ENCODE results near the gene SOBP.
"Not testable (repeated sequence)": the region's sequence is repeated elsewhere in the genome, so short reads cannot be mapped to it uniquely, and the experiment has no call there.

The SOBP gene

GRCh38 chr6:107547451-107547840 lies 57.5 kb downstream of the SOBP start:
- no peak for DNase-seq (ENCODE audit: low read depth in 2 of 3, low spot score in 2 of 3)

- DNase-seq (ENCODE audit: low read depth in 2 of 3, low spot score in 2 of 3): no peak
These were observed 60.4 kb downstream of the SOBP start for GRCh38 chr6:107550241-107550840.

GRCh38 chr6:107550906-107551305 lies 61.0 kb downstream of the SOBP start:
- DNase-seq (ENCODE audit: low read depth in 2 of 3, low spot score in 2 of 3): no peak

DNA sequence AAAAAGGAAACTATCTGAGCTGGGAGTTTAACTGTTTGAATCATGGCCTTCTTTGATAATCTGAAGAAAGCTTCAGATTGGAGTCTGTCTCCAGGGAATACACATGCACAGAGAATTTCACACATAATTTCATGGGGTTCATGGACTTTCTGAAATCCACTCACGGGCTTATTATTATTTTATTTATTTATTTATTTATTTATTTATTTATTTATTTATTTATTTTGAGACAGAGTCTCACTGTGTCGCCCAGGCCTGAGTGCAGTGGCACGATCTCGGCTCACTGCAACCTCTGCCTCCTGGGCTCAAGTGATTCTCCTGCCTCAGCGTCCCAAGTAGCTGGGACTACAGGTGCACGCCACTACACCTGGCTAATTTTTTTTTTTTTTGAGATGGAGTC lies 63.2 kb downstream of the SOBP start:
- not testable (repeated sequence) for DNase-seq (ENCODE audit: low read depth in 2 of 3, low spot score in 2 of 3)

GRCh38 chr6:107554326-107554725 lies 64.4 kb downstream of the SOBP start:
- DNase-seq (ENCODE audit: low read depth in 2 of 3, low spot score in 2 of 3): no peak

DNA sequence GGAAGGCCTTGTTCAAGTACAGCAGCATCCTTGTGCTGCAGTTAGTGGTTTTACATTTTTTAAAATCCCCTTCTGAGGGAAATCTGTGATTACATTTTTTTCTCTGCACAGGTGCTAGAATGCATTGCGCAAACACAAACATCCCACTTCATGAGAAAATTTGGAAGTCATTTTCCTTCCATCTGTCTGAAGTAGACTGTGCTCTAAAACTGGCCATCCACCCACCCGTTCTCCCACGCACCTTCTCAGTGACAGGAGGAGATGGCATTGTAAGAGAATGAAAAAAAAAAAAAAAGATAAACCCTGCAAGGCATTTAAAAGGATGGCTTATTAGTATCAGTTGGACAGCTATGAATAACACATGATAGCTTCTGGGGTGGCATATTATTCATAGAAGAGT lies 65.0 kb downstream of the SOBP start:
- no peak for DNase-seq (ENCODE audit: low read depth in 2 of 3, low spot score in 2 of 3)

DNA sequence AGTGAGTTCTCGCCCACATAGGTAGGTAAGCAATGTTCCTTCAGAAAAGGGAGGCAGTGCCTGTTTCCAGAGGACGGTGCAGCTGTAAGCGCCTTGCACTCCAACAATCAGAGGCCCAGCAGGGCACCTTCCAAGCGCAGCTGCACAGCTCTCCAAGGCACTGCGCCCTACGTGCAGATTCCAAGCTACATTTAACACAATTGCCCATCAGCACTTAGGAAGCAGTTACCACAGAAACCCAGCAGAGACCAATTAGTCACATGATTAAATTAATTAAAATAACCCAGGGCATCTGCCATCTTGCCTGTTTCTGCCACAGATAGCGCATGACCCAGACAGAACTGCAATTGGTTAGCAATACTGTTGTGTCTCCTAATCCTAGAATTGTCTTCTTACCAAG lies 65.5 kb downstream of the SOBP start:
- no peak for DNase-seq (ENCODE audit: low read depth in 2 of 3, low spot score in 2 of 3)

DNA sequence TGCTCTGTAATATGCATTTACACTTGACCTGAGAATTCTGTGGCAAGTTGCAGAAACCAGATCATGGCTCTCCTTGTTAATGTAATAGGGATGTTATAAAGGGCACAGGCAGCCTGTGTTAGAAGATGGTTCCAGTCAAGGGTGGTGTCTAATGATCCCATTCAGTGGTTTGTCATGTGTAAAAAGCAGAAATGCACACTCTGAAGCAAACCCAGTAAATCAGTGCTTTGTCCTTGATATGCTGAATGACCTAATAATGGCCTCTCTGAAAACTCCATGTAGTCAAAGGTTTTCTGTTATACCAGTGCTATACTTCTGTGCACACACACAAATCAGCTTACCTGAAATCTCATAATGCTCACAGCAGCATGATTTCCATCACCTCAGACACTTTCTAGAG lies 66.2 kb downstream of the SOBP start:
- no peak for DNase-seq (ENCODE audit: low read depth in 2 of 3, low spot score in 2 of 3)

DNA sequence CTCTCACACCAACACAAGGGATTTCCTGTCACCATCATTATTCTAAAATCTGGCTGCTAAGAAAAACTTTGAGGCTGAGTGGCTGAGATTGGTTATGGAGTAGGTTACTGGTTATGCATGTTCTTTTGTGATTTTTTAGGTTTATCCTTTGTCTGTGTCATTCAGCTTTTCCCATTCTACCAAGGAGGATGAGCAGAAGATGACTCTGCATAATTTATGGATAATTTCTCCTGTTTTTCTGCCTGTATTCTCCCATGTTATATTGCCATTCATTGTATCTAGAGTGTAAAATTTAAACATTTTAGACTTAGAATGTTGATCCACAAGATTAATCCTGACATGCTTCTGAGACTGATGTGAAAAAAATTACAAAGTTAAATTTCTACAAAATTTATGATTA lies 67.8 kb downstream of the SOBP start:
- no peak for DNase-seq (ENCODE audit: low read depth in 2 of 3, low spot score in 2 of 3)

- DNase-seq (ENCODE audit: low read depth in 2 of 3, low spot score in 2 of 3): no peak
These were observed 70.7 kb downstream of the SOBP start for GRCh38 chr6:107560657-107561056.

DNA sequence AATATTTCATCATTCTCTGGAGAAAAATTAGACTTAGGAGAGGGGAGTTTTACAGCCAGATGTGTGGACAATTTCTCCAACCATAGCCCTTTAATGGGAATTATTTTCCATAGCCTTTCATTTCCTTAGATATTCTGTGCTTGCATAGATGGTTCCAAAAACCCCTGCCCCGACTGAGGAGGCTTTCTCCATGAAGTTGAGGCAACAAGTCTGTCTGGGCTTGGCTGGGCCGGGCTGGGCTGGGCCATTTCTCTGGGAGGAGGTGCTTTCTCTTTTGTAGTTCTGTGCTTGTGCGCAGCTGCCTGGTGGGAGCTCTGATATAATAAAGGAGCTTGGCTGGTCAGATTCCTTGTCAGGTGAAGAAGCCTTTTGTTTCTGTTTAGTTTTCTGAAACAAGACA lies 71.4 kb downstream of the SOBP start:
- no peak for DNase-seq (ENCODE audit: low read depth in 2 of 3, low spot score in 2 of 3)

GRCh38 chr6:107563694-107564588 lies 74.0 kb downstream of the SOBP start:
- DNase-seq (ENCODE audit: low read depth in 2 of 3, low spot score in 2 of 3): no peak

DNA sequence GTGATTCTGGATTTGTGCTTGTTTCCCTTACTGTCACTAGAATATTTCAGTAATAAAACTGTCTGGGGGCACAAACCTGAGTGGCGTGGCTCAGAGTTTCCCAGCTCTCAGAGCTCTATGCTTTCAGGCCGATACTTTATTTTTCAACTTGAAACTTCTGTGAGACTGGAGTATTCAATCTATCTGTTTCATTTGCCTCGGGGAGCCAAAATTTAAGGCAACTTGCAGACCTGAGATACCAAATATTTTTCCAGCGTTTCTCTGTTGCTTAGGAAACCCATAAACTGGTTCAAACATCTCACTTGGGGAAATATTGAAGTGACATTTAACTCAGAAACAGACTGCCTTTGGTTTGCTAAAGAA lies 74.7 kb downstream of the SOBP start:
- no peak for DNase-seq (ENCODE audit: low read depth in 2 of 3, low spot score in 2 of 3)

GRCh38 chr6:107565165-107565723 lies 75.3 kb downstream of the SOBP start:
- DNase-seq (ENCODE audit: low read depth in 2 of 3, low spot score in 2 of 3): no peak

GRCh38 chr6:107567643-107568042 lies 77.7 kb downstream of the SOBP start:
- no peak for DNase-seq (ENCODE audit: low read depth in 2 of 3, low spot score in 2 of 3)

DNA sequence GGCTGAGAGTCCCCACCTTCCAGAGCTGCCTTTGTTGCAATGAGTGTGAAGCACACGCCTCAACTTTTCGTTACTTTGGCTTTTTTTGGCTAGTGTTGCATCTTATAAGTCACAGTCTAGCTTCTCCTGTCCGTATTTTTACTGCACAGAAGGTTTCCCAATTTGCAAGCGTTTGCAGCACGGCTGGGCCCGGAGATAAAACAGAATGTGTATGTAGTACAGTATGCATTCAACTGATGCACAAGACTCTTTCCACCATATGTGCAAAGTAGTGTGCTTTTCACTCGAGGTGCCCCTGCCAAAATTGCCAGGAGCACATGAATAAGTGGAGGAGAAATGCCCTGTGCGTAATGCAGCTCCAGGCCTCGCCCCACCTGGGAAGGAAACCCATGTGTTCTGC lies 79.6 kb downstream of the SOBP start:
- no peak for DNase-seq (ENCODE audit: low read depth in 2 of 3, low spot score in 2 of 3)

DNA sequence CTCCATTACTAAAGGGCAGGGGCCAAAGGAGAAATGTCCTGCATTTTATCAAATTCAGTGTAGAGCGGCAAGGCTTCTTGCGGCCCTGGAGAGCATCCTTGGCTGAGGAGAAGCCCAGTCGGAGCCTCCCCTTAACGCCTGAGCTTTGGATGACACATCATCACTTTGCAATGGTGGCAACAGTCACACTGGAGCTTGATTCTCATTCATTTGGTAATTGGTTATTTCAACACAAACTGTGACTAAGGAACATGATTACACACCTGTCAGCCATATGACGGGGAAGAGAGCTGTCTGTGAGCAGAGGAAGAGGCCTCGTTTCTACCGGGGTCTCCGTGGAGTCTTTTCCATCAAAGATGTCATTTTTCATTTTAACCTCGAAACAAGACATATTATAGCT lies 81.4 kb downstream of the SOBP start:
- DNase-seq (ENCODE audit: low read depth in 2 of 3, low spot score in 2 of 3): no peak

DNA sequence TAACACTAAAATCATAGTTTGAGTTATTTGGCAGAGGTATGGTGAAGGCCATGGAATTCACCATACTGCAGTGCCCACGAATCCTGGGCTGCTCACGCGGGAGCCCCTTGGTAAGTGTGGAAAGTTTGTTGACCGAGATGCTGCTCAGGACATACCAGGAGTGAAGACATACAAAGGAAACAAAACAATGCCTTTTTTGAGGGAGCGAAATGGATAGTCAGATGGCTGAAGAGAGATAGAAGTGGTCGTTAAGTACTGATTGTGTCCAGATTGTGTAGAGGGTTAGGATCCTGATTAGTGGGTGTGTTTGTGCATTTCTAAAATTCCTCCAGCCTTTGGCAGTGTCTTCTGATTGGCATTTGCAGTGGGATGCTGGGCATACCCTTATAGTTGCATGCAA lies 83.0 kb downstream of the SOBP start:
- no peak for DNase-seq (ENCODE audit: low read depth in 2 of 3, low spot score in 2 of 3)

DNA sequence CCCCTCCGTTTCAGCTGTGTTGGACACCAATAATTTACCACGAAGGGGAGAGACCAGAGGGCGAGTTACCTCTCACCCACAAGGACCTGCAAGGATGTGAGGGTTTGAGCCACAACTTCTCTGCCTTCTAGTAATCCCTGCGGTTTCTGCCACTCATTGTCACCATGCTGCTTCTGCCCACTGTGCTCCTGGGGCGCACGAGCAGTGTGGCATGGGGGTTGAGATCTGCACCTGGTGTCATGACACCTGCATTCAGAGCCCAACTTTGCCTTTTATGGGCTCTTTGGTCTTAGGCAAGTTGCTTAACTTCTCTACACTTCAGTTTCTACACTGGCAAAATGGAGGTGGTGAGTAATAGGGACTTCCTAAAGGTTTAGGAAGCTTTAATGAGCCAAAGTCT lies 84.9 kb downstream of the SOBP start:
- DNase-seq (ENCODE audit: low read depth in 2 of 3, low spot score in 2 of 3): no peak

DNA sequence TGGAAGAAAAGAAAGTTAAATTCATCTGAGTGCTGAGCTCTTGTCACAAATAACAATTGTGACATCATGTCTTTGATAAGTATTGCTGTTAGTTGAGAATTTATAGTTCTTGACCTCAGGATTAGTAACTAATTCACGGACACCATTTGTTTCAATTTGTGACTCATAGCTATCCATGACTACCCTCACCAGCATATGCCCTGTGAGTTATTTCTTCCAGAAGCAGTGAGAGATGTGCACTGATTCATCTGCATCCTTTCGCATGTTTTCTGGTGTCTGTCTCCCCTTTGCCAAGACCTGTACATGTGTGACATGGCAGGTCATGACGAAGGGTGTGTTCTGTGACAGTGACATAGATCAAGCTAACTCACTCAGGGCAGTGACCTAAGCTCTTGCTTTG lies 86.9 kb downstream of the SOBP start:
- no peak for DNase-seq (ENCODE audit: low read depth in 2 of 3, low spot score in 2 of 3)

DNA sequence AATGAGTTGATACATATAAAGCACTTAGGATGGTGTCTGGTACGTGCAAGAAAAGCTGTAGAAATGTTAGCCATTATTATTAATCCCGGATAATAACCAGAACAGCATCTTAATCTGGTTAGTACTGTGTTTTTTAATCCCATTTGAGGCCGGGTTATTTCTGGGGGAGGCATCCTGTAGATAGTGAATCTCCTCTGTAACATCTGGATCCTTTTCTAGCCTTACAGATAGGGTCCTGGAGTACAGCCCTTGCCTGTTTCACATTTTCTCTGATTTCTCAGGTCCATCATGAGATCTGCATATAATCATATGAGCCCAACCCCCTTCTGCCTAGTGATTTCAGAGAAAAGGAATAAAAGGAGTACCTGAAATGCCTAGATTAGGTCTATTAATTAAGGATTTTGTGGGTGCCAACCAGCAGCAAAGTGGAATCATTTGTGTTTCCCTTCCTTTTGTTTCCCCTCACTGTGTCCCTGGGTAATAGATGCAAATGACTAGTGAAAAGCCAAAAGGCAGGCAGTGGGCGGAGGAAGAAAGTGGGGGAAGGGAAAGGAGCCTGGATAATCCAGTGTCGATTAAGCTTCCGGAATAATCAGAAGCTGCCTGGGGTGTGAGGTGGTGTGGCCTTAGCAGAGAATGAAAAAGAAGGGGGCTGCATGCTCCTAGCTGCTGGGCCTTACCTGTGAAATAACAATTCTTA lies 88.9 kb downstream of the SOBP start:
- no peak for DNase-seq (ENCODE audit: low read depth in 2 of 3, low spot score in 2 of 3)

GRCh38 chr6:107579456-107580056 lies 89.6 kb downstream of the SOBP start:
- no peak for DNase-seq (ENCODE audit: low read depth in 2 of 3, low spot score in 2 of 3)

Data from activated CD8-positive, alpha-beta memory T cell treated with anti-CD3 and anti-CD28 coated beads for 48 hours (primary cell).